ENCODE measurements around the gene KCMF1.

The KCMF1 gene

GRCh38 chr2:85019121-85019520 lies 48.2 kb downstream of the KCMF1 start:
- no peak for DNase-seq (ENCODE audit: low read depth in 3 of 3, low spot score in 1 of 3)

- DNase-seq (ENCODE audit: low read depth in 3 of 3, low spot score in 1 of 3), result no peak
Measured at GRCh38 chr2:85022232-85022631, 51.3 kb downstream of the KCMF1 start.

GRCh38 chr2:85024372-85025047 lies 53.5 kb downstream of the KCMF1 start:
- no peak for DNase-seq (ENCODE audit: low read depth in 3 of 3, low spot score in 1 of 3)

- no peak for DNase-seq (ENCODE audit: low read depth in 3 of 3, low spot score in 1 of 3)
Measured at GRCh38 chr2:85032621-85033020, 61.7 kb downstream of the KCMF1 start.

- no peak for DNase-seq (ENCODE audit: low read depth in 3 of 3, low spot score in 1 of 3)
Measured at GRCh38 chr2:85033388-85033787, 62.4 kb downstream of the KCMF1 start.

- no peak for DNase-seq (ENCODE audit: low read depth in 3 of 3, low spot score in 1 of 3)
Measured at GRCh38 chr2:85034158-85034557, 63.2 kb downstream of the KCMF1 start.

GRCh38 chr2:85037622-85038021 lies 66.7 kb downstream of the KCMF1 start:
- DNase-seq (ENCODE audit: low read depth in 3 of 3, low spot score in 1 of 3), result no peak

- no peak for DNase-seq (ENCODE audit: low read depth in 3 of 3, low spot score in 1 of 3)
Measured at GRCh38 chr2:85042330-85042729, 71.4 kb downstream of the KCMF1 start.

- no peak for DNase-seq (ENCODE audit: low read depth in 3 of 3, low spot score in 1 of 3)
Measured at GRCh38 chr2:85048534-85048933, 77.6 kb downstream of the KCMF1 start.

GRCh38 chr2:85049236-85049635 lies 78.3 kb downstream of the KCMF1 start:
- DNase-seq (ENCODE audit: low read depth in 3 of 3, low spot score in 1 of 3), result no peak

- DNase-seq (ENCODE audit: low read depth in 3 of 3, low spot score in 1 of 3), result no peak
Measured at GRCh38 chr2:85053802-85054201, 82.8 kb downstream of the KCMF1 start.

- no peak for DNase-seq (ENCODE audit: low read depth in 3 of 3, low spot score in 1 of 3)
Measured at GRCh38 chr2:85057226-85057962, 86.4 kb downstream of the KCMF1 start.

GRCh38 chr2:85061896-85062295 lies 90.9 kb downstream of the KCMF1 start:
- DNase-seq (ENCODE audit: low read depth in 3 of 3, low spot score in 1 of 3), result no peak

- DNase-seq (ENCODE audit: low read depth in 3 of 3, low spot score in 1 of 3), result no peak
Measured at GRCh38 chr2:85062565-85062964, 91.6 kb downstream of the KCMF1 start.

- no peak for DNase-seq (ENCODE audit: low read depth in 3 of 3, low spot score in 1 of 3)
Measured at GRCh38 chr2:85063981-85064599, 93.1 kb downstream of the KCMF1 start.

- no peak for DNase-seq (ENCODE audit: low read depth in 3 of 3, low spot score in 1 of 3)
Measured at GRCh38 chr2:85064927-85065577, 94.1 kb downstream of the KCMF1 start.

GRCh38 chr2:85066006-85066740 lies 95.2 kb downstream of the KCMF1 start:
- DNase-seq (ENCODE audit: low read depth in 3 of 3, low spot score in 1 of 3), result no peak

- peak in 1 of 3 donors; percentile 38 for DNase-seq (ENCODE audit: low read depth in 3 of 3, low spot score in 1 of 3)
Measured at GRCh38 chr2:85066874-85067351, 96.0 kb downstream of the KCMF1 start.

GRCh38 chr2:85071096-85071495 lies 100.1 kb downstream of the KCMF1 start:
- no peak for DNase-seq (ENCODE audit: low read depth in 3 of 3, low spot score in 1 of 3)

GRCh38 chr2:85073033-85073432 lies 102.1 kb downstream of the KCMF1 start:
- DNase-seq (ENCODE audit: low read depth in 3 of 3, low spot score in 1 of 3), result no peak

Measured in stimulated activated CD4-positive, alpha-beta T cell treated with anti-CD3 and anti-CD28 coated beads, TNF-alpha, amount 100 ng/mL, for 1 hour (primary cell).